K562 (cell line): ENCODE measurements around the gene RFNG. TPM values are rescaled to one million over a fixed set of nuclear protein-coding genes. Genes with fewer than 3 reads are reported as not detected.
A peak's percentile ranks its signal among the peaks of the same experiment; 100 is the strongest.

ENCODE experiments used
- BRF1 ChIP-seq: IDR thresholded peaks from 3 replicates; pipeline ENCODE4 v1.6.1; 2011; ENCODE audit warnings: borderline replicate concordance, mild to moderate bottlenecking; ENCODE audit not compliant: insufficient read length; ENCODE audit errors: extremely low read depth
- BRF2 ChIP-seq: IDR thresholded peaks from 3 replicates; pipeline ENCODE4 v1.6.1; 2011; ENCODE audit warnings: borderline replicate concordance, mild to moderate bottlenecking; ENCODE audit not compliant: insufficient read length, insufficient read depth
- DNMT1 ChIP-seq: fragments of 450-650 bp; IDR thresholded peaks from 2 replicates; pipeline ENCODE4 v1.6.1; 2016; ENCODE audit warnings: antibody characterized with exemption, mild to moderate bottlenecking
- EGR1 ChIP-seq: fragments of 450-650 bp; conservative IDR thresholded peaks from 2 replicates; pipeline ENCODE4 v1.6.1; 2017; ENCODE audit warnings: mild to moderate bottlenecking
- ELF2 ChIP-seq: fragments of 250-450 bp; sonication (Bioruptor Pico); IDR thresholded peaks from 2 replicates; pipeline ENCODE4 v1.5.0; 2021; ENCODE audit warnings: mild to moderate bottlenecking
- ETS1 ChIP-seq: conservative IDR thresholded peaks from 2 replicates; pipeline ENCODE4 v1.6.1; 2011; ENCODE audit warnings: low read depth, mild to moderate bottlenecking, low read length; ENCODE audit not compliant: control insufficient read depth
- ETV6 ChIP-seq, 3 experiments: fragments of 150-350 bp in 1 of 3; sonication (generic) in 1 of 3; formaldehyde crosslinking in 1 of 3; IDR thresholded peaks; 2 replicates each; pipeline versions ENCODE4 v1.6.1 to v1.8.0; 2014 to 2022; ENCODE audit warnings: borderline replicate concordance in 2 of 3, low read depth in 2 of 3, antibody characterized with exemption in 1 of 3, low read length in 1 of 3, mild to moderate bottlenecking in 1 of 3, missing genetic modification reagents in 1 of 3
- KAT2B ChIP-seq: IDR thresholded peaks from one replicate; pipeline ENCODE4 v1.6.1; 2012; ENCODE audit warnings: low read depth, mild to moderate bottlenecking, control low read depth, inconsistent platforms, low read length, moderate library complexity
- NFATC3 ChIP-seq: fragments of 450-650 bp; IDR thresholded peaks from 2 replicates; pipeline ENCODE4 v1.6.1; 2017; ENCODE audit warnings: mild to moderate bottlenecking
- PHF21A ChIP-seq: fragments of 450-650 bp; IDR thresholded peaks from 2 replicates; pipeline ENCODE4 v1.6.1; 2017; ENCODE audit warnings: low read depth, borderline replicate concordance
- PREB ChIP-seq: sonication (generic); formaldehyde crosslinking; IDR thresholded peaks from 2 replicates; pipeline ENCODE4 v1.8.1; 2023; ENCODE audit warnings: mild to moderate bottlenecking, missing genetic modification reagents
- RFX1 ChIP-seq: fragments of 450-650 bp; IDR thresholded peaks from 2 replicates; pipeline ENCODE4 v1.6.1; 2016; ENCODE audit warnings: mild to moderate bottlenecking, moderate library complexity
- SREBF2 ChIP-seq: sonication (generic); formaldehyde crosslinking; IDR thresholded peaks from 2 replicates; pipeline ENCODE4 v1.4.0; 2020; ENCODE audit warnings: mild to moderate bottlenecking, missing genetic modification reagents
- THAP7 ChIP-seq: fragments of 250-450 bp; sonication (Bioruptor Pico); IDR thresholded peaks from 2 replicates; pipeline ENCODE4 v1.5.0; 2021
- ZBTB33 ChIP-seq: sonication (generic); formaldehyde crosslinking; IDR thresholded peaks from 2 replicates; pipeline ENCODE4 v1.8.1; 2023; ENCODE audit warnings: mild to moderate bottlenecking, missing genetic modification reagents
- polyA plus RNA-seq, 8 experiments: library from polyadenylated mRNA; depleted of rRNA in 4 of 8; stranded (reverse) in 5 of 8; unstranded in 3 of 8; fragments of >200 nt; fragmentation: Nextera tagmentation in 2 of 8; fragmentation: Illumina TruSeq in 1 of 8; extraction: Ambion mirVana in 2 of 8; extraction: Trizol in 1 of 8; gene quantifications; 2 replicates each; pipeline versions ENCODE4 v1.2.1 to v1.2.3, GENCODE V29; 2011 to 2014; ENCODE audit warnings: inconsistent platforms in 1 of 8, missing spikeins in 1 of 8
- total RNA-seq, 7 experiments: library from RNA; depleted of rRNA in 6 of 7; stranded (reverse); fragments of >200 nt in 6 of 7; fragmentation: Illumina TruSeq in 2 of 7; extraction: Trizol in 2 of 7; gene quantifications; 2 replicates each; pipeline versions ENCODE4 v1.2.1 to v1.2.3, GENCODE V29; 2011 to 2021; ENCODE audit warnings: low replicate concordance in 1 of 7
- TF ChIP-seq, protein P1 (sequence below): fragments of 450-650 bp; IDR thresholded peaks from 2 replicates; pipeline ENCODE4 v1.6.1; 2016; ENCODE audit warnings: low read depth, mild to moderate bottlenecking, moderate library complexity

Gene RFNG
- total and polyA plus RNA-seq, 9 of the 15 experiments (the other 6 are each of a cell fraction or from before 2014, with no cell fraction given): 0.32 to 32.8 (median 9.5) TPM

DNA sequence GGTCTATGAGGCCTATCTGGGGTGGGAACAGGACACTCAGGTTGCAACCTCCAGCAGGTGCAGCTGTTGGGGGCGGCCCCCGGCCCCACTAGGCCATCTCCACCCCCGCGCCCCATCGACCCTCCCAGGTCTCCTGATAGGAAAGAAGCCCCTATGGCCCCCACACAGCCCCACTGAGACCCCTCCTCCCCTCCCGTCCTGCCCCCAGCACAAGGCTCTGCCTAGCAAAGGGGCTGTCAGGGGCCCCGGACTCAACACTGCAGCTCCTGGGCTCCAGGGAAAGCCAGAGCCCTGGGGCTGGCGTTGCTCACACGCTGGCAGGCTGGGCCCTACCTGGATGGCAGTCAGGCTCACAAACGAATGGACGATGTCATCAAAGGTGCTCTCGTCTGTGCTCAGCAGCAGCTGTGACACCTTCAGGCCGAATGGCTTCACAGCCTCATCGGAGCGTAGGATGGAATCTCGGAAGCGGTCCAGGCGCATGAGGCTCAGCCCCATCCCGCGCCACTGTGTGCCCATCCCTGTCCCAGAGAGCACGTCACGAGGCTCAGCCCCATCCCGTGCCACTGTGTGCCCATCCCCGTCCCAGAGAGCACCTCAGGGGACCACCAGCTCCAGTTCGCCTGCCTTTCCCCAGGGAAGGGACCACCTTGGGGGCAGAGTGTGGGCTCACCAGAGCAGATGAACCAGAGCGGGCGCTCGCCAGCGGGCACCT is 39.1 kb upstream of the RFNG start (continued):
- TF ChIP-seq PHF21A (no peak), BRF1 (no peak), RFX1 (no peak), ZBTB33 (peak; percentile 62; the same call in 1 of the 2 replicates), ETV6 (IDR thresholded peaks at IDR 0.05; ENCODE audit: borderline replicate concordance in 1 of 2, low read depth in 2 of 2, low read length in 1 of 2) (no peak), ETV6 (CRISPR knock-in tag; IDR thresholded peaks at IDR 0.05; ENCODE audit: borderline replicate concordance) (no peak), THAP7 (CRISPR knock-in tag) (no peak), DNMT1 (no peak), BRF2 (no peak), KAT2B (no peak), SREBF2 (CRISPR knock-in tag) (no peak), NFATC3 (no peak), ELF2 (CRISPR knock-in tag) (no peak), ETS1 (0 out of 2 replicates have a peak, but pooled peaks have one; percentile 17), EGR1 (no peak), PREB (CRISPR knock-in tag) (no peak)
- TF ChIP-seq, protein P1, sequence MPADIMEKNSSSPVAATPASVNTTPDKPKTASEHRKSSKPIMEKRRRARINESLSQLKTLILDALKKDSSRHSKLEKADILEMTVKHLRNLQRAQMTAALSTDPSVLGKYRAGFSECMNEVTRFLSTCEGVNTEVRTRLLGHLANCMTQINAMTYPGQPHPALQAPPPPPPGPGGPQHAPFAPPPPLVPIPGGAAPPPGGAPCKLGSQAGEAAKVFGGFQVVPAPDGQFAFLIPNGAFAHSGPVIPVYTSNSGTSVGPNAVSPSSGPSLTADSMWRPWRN: no peak
